Astrocyte of the spinal cord (primary cell): ENCODE measurements around the gene COPS9.

Source experiments
- DNase-seq: peaks from one replicate; pipeline ENCODE4 v3.0.0; 2011; ENCODE audit warnings: low read depth, low spot score
- H3K4me3 ChIP-seq: 2 replicates; pipeline ENCODE4 v1.5.1; 2011; ENCODE audit warnings: low read depth, mild to moderate bottlenecking, low read length, moderate library complexity
- in situ Hi-C: cut with HindIII; loops from 2 replicates; pipeline ENCODE4 v1.10.0; 2017; ENCODE audit warnings: low sequenced_read_pairs
- TF ChIP-seq, protein P1 (sequence below): IDR thresholded peaks from 2 replicates; pipeline ENCODE4 v1.5.1; 2012; ENCODE audit warnings: low read depth, mild to moderate bottlenecking, low read length, inconsistent platforms

The COPS9 gene

DNA sequence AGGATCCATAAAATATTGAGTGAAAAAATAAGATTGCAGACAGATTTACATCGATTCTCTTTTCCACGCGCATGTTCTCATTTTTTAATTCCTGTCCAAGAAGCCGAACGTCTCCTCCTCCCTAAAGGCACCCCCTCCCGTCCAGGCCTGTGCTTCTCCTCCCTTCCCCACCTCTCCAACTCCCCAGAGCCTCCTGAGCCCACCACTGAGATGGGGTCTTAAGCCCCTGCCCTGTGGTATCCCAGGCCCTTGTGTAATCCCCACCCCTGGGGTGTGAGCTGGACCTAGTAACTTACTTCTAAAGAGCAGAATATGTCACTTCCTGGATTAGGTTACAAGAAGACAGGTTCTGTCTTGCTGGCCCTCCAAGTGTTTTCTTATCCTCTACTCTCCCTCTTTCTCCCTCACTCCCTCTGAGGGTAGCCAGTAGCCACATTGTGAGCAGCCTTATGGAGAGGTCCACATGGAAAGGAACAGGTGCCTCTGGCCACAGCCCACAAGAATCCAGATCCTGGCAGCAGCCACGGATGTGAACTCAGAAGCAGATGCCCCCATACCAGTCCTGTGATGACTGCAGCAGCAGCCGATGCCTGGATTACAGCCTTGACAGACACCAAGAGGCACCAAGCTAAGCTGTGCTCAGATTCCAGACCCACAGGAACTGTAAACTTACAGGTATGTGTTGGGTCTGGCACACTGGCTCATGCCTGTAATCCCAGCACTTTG lies 44.0 kb upstream of the COPS9 start:
- DNase-seq, result no peak
- TF ChIP-seq, protein P1, sequence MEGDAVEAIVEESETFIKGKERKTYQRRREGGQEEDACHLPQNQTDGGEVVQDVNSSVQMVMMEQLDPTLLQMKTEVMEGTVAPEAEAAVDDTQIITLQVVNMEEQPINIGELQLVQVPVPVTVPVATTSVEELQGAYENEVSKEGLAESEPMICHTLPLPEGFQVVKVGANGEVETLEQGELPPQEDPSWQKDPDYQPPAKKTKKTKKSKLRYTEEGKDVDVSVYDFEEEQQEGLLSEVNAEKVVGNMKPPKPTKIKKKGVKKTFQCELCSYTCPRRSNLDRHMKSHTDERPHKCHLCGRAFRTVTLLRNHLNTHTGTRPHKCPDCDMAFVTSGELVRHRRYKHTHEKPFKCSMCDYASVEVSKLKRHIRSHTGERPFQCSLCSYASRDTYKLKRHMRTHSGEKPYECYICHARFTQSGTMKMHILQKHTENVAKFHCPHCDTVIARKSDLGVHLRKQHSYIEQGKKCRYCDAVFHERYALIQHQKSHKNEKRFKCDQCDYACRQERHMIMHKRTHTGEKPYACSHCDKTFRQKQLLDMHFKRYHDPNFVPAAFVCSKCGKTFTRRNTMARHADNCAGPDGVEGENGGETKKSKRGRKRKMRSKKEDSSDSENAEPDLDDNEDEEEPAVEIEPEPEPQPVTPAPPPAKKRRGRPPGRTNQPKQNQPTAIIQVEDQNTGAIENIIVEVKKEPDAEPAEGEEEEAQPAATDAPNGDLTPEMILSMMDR, result no peak
- H3K4me3 ChIP-seq, result no peak overlapping the region
- in situ Hi-C loops, result no loop called here

DNA sequence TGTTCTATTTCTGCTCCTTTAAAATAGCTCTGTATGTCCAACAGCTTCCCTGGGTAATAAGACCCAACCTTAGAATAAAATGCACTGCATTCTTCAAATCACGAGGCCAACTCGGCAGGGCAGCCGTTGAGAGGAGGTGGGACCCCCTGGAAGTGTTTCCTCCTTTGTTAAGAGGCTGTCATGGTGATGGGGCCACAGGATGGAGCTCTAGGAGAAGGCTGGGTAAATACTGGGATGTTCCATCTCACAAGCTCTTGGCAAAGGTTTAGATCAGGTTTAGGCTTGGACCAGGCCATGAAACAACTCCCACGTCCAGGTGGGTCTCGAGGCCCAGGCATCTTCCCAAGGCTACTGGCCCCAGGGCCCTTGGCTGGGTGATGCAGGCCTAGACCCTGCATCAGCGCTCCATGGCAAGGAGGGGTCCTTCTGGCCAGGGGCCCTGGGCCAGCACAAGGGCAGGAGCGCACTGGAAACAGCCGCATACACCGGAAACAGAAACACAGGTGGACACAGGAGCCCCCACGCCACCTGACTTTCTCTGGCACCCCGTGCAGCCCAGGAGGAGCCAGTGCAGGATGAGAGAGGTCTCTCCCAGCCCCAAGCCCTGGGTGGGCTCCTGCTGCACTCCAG lies 43.2 kb upstream of the COPS9 start:
- DNase-seq, result no peak
- H3K4me3 ChIP-seq, result no peak overlapping the region
- in situ Hi-C loops, result no loop called here
- TF ChIP-seq, protein P1, result no peak

DNA sequence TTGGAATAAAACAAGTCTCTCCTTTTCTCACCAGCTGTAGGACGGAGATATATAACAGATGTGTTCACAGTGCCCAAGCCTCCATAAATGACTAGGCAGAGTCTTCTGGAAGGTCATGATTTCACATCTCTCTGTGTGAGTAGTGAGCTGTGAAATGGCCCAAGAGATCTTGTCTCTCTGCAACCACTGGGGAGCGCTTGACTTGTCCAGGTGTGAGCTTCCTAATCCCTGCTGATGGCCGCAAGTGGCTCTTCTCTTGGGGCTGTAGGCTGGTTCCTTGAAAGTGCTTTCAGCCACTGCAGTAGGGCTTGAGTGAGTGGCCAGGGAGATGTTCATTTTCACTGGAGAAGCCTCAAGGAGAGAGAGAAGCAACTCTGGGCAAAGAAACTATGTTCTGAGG lies 42.5 kb upstream of the COPS9 start:
- TF ChIP-seq, protein P1, result no peak
- in situ Hi-C loops, result no loop called here
- H3K4me3 ChIP-seq, result no peak overlapping the region
- DNase-seq, result no peak

- in situ Hi-C loops, result no loop called here
- TF ChIP-seq, protein P1, result no peak
- DNase-seq, result no peak
- no peak overlapping the region for H3K4me3 ChIP-seq
Measured at GRCh38 chr2:240174496-240174895, 38.4 kb upstream of the COPS9 start.

DNA sequence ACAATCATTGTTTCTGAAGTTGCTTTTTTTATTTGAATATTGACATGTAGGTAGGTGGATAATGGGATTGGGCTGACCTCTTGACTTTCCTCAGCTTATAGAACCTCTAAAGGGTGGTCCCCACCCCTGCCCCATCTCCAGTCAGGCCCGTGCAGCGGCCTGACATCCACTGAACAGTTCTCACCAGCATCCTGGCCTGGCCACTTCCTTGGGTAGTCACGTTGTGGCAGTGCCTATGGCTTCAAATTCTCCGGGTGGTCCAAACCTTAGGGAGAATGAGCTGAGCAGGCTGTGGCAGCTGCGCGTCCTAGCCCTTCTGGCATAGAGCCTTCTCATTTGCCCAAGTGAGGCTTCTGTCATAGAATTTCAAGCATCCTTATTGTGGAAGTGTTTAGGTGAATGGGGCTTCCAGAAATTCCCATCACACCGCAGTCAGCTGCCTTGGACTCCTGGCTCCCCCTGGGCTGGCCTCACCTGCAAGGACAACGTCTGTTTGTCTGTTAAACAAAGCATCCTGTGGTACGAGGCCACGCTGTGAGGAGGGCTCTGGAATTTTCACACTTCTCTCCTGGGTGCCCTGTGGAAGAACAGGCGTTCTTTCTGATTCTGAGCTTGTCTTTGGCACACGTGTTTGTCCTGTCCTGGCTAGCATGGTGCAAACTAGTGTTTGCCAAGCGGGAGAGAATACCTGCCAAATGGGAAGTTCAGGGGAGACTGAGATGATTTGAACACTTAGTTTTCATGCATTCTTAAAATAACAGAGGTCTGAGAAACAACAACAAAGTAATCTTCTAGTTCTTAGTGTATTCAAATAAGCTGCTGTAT lies 36.2 kb upstream of the COPS9 start:
- in situ Hi-C loops, result no loop called here
- TF ChIP-seq, protein P1, result no peak
- no peak for DNase-seq
- no peak overlapping the region for H3K4me3 ChIP-seq

DNA sequence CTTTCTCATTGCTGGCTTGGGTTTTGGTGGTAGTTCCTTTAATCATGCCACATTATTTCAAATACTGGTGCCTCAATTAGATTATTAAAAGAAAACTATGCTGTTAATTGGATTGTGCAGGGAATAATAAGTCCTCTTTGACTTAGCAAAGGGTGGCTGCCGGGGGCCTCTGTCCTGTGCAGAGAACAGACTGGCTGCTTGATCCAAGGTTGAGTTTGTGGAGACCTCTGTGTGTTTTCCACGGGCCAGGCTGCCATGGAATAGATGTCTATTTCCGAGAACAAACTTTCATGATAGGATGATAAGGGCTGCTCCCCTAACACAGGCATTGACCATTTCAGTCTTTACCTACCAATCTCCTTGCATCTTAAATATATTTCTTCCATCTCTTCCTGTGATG lies 34.8 kb upstream of the COPS9 start:
- H3K4me3 ChIP-seq, result no peak overlapping the region
- DNase-seq, result no peak
- TF ChIP-seq, protein P1, result no peak
- in situ Hi-C loops, result no loop called here
